Glomerular endothelial cell (primary cell): ENCODE data around the gene TMTC4. TPM values are rescaled to one million over a fixed set of nuclear protein-coding genes. Genes with fewer than 3 reads are reported as not detected.

ENCODE experiments used
- DNase-seq: peaks from one replicate; pipeline ENCODE4 v3.0.0-alpha.2; 2011; ENCODE audit warnings: low read depth, low spot score; ENCODE audit errors: extremely low read depth
- total RNA-seq: library from RNA; depleted of rRNA; stranded (reverse); fragments of >200 nt; gene quantifications from 2 replicates; pipeline ENCODE4 v1.2.3, GENCODE V29; 2015

The TMTC4 gene
- total RNA-seq, 1 donor from 2014 or later, result 27.7 TPM

DNA sequence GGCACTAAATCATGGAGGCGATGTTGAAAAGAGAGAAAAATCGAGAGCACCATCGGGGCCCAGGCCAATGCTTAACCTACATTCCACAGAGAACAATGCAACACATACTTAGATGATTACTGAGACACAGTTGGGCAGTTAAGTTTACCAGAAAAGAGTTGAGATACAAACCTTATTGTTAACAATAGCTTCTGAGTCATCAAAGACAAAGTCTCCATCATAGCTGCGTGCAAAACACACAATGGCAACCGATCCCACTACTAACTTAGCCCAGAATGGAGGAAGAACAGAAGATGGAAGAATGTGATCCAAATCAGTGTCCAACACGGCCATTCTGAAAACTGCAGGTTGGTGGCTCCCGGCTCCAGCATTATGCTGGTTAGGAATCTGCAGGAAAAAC is 6.2 kb downstream of the TMTC4 start:
- peak; percentile 52 for DNase-seq

DNA sequence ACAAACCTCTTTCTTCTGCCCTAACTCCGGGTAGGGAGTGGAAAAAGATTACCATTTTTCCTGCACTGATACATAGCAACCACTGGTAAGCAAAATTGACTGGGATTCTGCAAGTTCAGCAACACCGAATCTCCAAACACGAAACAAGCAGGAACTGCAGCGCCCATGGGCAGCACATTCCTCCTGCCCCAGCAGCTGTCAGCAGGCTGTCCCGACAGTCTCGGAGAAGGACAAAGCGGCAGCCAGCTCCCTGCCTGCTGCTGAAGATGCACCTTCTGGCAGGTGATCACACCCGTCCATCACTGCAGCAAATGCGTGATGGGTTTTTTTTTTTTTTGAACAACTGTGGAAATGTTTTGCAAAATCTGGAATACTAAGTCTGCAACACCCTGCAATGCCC is 6.7 kb downstream of the TMTC4 start:
- no peak for DNase-seq

DNA sequence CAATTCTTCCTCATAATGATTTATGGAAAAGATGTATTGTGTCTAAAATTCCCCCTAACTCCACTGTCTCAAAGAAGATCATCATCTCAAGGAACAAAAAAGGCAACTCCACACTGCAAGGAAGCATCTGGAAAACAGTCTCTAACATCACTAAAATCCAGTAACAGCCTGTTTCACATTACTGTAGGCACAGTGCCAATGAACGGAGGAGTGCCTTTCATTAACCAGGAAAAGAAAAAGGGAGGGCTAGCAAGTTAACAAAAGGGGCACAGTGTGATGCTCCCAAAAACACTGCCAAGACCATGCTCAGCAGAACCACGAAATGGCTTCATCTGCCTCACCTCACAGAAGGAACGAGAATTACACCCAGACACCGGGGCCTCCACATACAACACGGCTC is 8.5 kb downstream of the TMTC4 start:
- no peak for DNase-seq

DNA sequence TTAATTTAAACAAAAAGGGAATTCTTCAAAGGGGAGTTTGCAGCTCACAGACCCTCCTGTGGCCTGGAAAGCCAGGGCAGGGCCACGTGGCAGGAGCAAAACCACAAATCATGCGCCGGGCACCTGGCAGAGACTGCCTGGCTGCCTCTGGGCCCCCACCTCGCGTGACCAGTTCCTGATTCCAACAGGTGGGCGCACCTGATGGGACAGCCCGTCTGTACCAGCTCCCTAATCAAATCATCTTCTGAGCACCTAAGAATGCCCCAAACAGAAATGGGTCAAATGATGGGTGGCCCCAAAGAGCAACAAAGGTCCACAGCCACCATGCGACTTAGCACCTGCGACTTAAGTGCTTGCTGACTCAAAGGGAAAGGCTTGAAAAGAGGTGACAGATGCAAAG is 9.2 kb downstream of the TMTC4 start:
- no peak for DNase-seq

DNA sequence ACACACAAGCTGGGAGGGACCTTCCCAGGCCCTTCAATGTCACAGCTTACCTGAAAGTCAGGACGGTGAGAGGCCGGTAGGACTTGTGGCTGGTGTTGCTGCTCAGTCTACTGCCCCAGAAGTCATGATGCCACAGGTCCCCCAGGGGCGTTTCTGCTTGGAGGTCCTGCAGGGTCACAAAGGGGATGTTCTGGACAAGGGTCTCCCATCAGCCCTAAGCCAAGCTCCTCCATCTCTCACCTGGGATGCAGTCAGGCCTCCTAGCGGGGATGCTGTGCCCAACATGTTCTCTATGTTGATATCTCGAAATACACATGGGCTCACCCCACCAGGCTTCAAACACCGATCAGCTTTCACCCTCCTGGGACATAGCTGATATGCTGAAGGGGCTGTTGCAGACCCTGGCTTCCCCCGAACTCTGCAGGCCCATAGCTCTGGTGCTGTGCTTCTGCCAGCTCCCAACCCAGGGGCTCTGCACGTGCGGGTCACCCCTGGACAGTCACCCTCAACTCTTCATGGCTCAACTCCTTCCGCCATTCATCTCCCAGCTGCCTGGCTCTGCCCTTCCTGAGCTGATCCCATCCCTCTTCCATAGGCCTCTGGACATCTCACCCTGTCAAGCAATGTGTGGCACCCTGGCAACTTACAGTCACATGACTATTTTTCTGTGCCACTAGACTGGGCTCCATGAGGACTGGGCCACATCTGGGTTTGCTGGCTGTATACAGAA is 10.3 kb downstream of the TMTC4 start:
- DNase-seq, result no peak

DNA sequence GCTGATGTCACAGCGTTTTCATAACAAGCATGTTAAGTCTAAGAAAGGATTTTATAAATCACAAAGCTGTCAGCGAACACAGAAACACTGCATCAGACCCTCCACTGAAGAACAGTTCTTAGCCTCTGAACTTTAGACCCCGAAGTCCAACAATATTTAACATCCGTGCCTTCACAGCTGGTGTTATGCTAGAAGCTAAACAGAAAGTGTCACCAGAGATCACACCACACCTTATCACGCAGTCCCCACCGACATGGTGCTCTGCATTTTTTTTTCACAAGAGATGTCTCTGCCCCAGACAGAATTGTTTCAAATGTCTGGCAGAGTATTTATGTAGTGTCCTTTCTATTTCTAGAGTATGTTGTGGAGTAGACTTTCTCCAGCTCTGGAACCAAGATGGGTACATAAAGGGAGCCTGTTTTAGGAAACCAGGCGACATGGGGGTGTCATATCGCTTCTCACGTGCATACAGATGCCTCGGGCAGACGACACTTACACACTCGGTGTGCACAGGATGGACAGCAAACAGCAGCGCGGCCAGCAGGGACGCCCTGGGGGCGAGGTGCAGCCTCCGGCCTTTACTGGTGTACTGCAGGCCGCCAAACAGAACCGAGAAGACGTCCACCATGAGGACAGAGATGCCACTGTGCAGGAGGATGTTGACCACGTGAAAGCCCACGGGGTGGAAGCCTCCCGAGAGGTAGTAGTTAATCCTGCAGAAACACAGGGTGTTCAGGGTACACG is 12.0 kb downstream of the TMTC4 start:
- DNase-seq, result no peak

DNA sequence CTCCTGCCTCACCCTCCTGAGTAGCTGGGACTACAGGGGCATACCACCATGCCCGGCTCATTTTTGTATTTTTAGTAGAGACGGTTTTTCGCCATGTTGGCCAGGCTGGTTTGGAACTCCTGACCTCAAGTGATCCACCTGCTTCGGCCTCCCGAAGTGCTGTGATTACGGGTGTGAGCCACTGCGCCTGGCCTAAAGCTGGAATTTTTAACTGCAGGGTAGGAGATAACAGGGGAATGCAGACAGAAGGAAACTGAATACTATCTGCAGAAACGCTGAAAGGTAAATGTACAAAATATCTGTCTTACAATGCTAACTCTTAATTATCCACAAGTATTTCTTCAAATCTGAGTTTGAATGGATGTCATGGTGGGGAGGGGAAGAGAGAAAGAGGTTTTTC is 13.8 kb downstream of the TMTC4 start:
- DNase-seq, result no peak

DNA sequence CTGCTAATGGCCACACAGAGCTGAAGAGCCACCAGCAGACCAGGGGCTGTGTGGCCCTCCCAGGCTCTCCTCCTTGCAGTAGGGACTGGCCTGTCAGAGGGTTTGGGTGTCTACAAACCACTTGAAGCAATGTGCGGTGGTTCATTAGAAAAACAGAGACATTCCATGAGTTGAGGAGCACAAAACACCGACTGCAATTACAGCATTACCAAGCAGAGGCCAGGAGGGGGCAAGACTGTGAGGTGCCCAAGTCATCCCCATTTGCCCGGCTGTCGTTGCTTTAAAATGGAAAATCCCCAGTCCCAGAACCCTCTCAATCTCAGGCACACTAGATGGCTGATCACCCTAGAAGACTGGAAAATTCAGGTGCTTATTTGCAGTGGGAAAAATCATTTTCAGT is 15.0 kb downstream of the TMTC4 start:
- DNase-seq, result no peak

DNA sequence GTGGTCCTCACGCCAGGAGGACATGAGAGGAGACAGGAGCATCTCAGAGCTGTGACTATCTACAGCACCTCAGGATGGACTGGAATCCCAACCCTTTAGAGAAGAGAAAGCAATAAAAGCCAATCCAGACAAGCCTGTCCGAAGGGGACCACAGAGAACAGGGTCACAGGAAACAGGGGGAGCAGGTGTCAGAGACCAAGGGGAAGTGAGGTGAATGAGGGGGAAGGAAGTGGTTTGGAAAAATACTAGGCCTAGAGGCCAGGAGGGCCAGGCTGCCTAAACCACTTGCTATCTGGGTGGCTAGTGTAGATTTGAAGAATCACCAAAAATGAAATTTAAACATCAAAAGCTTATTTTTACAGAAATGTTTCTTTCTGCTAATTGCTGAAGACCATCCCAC is 16.2 kb downstream of the TMTC4 start:
- no peak for DNase-seq

DNA sequence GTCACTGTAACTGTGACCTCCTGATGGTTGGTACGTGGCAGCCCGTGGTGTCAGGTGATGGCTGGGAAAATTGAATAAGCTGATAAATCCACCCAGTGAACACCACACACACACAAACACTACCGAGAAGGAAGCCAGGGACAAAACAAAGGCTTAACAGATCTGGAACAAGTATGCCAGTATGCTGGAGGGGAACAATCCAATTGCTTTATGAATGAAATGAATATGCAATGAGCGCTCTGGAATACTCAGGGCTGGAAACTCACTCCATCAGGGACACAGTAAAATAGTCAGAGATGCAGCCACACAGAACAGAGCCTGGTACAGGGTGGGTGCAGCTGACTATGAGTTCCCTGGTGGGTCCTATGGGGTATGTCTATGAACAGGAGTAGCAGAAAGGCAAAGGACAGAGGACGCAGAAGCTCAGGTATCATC is 16.7 kb downstream of the TMTC4 start:
- DNase-seq, result no peak

DNA sequence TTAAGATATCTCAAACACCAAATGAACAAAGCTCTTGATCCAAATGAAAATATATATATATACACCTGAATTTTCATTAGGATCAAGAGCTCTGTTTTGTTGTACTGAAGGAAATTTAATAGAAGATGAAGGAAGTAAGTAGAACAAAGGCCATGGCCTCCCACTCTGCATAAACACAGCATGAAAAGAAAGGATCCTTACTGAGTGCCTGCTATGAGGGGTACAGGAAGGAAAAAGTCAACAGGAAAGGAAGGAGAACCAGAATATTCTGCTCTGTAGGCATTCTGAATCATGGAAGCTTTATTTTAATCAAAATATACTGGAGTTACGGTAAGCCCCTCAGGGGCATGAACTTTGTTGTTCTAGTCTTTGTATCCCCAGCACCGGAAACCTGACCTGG is 22.1 kb downstream of the TMTC4 start:
- no peak for DNase-seq

DNA sequence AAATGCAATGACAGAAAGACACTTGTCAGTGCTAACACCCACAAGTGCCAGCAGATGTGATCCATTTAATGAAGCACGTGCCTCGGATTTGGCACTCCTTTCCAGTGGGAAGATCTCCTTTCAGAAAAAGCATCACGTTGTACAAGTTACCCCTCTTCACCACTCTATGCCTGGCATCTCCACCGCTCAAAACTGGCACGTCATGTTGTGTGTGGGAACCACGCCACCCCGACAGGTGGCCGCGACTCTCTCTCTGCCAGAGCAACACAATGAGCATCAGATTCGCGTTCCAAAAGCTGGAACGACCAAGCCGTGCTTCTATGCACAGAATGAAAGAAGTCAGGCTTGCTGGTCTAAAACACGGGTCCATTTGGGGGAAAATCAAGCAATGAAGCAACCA is 24.3 kb downstream of the TMTC4 start:
- no peak for DNase-seq

DNA sequence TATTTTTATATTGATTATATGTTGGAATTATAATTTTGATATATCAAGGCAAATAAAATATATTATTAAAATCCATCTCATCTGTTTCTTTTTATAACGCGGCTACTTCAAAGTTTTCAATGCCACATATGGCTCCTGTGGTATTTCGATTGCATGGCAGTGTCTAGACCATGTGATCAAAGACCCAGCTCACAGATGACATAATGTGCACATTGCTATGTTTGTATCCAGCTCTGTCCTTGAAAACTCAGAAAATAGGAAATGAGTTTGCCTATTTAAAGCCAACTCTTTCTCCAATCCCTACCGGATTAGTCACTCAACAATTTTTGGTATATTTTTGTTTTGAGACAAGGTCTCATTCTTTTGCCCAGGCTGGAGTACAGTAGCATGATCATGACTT is 26.2 kb downstream of the TMTC4 start:
- DNase-seq, result peak; percentile 36

DNA sequence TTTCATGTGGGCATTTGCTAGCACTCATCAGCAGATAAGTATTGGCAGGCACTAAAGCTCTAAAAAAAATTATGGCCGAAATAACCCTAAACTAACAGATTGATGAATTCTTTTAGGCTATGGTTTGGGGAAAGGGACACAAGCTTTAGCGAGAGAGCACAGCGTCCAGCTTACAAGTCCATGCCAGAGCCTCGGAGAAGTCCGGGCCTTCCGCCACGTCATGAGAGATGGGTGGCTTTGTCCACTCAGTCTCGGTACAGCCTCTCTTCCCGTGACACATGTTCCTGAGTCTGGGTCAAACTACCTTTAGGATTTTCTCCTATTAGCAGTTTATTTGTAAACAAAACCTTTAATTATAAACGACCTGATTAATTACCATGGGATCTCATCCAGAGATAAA is 27.7 kb downstream of the TMTC4 start:
- DNase-seq, result no peak

DNA sequence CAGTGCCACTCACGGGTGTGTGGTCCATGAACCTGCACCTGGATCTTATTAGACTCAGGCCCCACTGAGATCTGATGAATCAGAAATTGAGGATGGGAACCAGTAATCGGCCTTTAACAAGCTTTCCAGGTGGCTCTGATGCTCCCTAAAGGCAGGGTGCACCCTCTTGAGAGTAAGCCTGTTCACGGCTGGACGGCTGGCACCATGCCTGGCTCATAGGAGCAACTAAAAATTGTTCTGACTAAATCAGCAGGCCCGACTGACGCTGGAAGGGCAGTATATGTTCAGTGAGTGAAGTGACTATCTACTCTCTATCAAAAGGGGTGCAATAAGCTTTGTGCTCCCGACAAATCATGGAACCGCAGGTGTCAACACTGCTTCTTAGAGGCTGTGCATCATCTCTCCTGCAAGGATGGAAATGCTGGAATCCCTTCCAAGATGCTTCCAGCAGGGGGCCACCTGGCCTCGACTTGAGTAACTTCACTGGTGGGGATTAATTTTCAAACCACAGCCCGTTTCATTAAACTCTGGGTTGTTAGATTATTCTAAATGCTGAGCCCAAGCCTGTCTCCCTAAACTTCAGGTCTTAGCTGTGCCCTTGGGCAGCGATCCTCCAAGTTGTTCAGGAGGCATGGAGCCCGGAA is 28.4 kb downstream of the TMTC4 start:
- peak; percentile 14 for DNase-seq

DNA sequence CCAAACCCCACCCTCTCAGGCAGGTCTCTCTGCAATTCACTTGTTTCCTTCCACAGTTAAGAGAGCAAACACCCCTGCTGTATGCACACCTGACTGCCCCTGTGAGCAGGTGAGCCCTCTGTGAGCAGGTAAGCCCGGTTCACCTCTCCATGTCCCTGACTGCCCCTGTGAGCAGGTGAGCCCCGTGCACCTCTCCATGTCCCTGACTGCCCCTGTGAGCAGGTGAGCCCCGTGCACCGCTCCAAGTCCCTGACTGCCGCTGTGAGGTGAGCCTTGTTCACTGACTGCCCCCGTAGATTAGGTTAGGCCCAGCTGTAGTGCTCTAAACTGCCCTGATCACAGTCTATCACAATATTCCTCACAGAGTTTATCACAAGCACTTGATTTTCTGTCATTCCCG is 29.2 kb downstream of the TMTC4 start:
- DNase-seq, result no peak

DNA sequence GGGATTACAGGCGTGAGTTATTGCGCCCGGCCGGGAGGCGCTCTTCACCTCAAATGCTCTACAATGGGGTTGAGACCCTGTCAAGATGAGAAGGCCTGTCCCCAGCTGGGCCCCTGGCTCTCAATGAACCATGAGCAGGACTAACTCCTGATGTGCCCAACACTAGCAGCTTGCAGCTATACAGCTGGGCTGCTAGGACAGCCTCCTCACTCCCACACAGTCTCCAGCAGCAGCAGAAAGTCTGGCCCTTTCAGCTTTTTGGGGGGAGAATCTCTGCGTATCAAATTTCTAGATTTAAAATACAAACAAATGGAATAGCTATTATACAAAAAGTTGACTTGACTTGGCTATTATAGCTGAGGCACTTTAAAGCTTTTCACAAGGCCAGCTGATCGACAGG is 30.2 kb downstream of the TMTC4 start:
- no peak for DNase-seq

DNA sequence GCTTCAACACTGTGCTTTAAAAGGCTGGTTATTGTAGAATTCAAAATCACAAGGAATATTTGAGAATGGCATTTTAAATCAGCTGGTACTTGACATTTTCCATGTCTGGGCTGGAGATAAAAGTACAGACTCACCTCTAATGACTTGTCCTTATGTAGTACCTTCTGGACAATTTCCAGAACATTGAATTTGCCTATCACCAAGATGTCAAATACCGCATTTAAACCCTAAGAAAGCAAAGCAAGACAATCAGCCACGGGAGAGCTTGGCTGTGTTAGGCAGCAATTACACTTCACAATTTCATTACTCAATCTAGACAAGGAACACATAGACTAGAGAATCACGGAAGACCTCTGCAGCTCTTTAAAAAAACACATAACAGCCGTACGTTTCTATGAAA is 36.8 kb downstream of the TMTC4 start:
- no peak for DNase-seq

DNA sequence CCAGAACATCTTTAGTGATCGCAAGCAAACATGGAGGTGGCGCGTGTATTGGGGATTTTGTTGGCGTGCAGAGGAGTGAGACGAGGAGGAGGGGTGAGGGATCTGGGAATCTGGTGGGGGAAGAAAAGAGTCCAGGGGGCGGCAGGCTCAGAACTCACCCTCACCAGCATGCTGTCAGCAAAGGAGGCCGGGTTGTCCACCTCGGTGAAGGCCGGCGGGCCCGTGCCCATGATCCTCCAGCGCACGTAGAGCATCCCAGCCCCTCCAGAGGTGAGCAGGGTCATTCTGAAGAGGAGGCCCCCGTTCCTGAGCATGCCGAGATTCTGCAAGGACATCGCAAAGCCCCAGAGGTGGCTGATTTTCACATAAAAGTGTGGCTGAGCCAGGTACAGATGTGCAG is 37.2 kb downstream of the TMTC4 start:
- no peak for DNase-seq

DNA sequence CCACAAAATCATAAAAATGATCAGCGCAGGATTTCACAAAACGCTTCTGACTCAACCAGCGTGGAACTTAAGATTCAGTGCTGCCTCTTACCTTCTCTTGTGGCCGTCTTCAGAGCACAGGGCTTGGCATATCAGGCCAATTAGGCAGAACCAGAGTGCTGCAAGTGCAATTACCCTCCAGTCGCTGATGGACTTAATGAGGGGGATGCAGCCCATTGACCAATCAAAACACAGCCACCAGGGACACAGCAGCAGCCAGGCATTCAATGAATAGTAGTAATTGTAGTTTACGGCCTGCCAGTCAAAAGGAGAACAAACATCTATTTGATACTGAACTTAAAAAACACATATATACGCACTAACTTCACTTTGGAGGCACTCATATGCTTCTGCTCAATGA is 38.2 kb downstream of the TMTC4 start:
- DNase-seq, result no peak

DNA sequence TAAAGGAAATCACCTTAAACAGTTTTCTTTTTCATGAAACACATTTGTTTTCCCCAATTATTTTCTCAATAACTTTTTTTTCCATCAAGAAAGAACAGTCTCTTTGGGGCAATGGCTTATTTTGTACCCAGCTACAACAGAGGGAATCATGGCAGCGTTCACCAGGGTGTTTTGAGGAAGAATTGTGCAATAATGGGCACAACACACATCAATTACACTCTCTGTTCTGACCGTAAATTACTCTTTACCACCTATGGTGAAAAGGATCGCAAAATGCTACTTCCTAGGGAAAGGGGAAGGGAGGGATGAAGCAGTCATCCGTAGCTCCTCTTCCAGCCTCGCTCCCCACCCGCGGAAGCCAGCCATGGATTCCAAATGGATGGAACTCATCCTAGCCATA is 38.6 kb downstream of the TMTC4 start:
- no peak for DNase-seq

DNA sequence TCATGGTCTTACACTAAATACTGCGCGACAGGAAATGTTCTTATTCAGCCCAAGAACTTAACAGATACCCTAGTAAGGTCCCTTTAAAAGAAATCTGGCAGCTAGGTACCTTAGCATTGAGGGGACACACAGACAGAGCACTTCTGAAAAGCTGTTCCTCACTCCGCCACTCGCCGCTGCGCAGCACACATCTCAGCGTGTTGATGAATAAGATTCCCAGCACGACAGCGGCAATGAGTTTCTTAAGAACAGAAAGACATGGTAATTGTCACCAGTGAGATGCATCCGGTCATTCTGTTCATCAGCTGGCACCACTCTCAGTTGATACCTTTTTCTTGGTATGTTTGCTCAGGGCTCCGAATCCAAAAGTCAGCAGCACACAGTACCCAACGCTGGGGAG is 39.9 kb downstream of the TMTC4 start:
- DNase-seq, result no peak
